Activated CD8-positive, alpha-beta T cell treated with anti-CD3 and anti-CD28 coated beads for 36 hours (primary cell): ENCODE data around the gene EDDM13. TPM values are rescaled to one million over a fixed set of nuclear protein-coding genes. Genes with fewer than 3 reads are reported as not detected.
"Not testable (repeated sequence)": the region's sequence is repeated elsewhere in the genome, so short reads cannot be mapped to it uniquely, and the experiment has no call there.

Source experiments
- ATAC-seq: fragments of 200-7000 bp; cut with Tn5 transposase; one replicate; pipeline ENCODE4 v1.10.0; 2021; ENCODE audit warnings: mild to moderate bottlenecking, moderate library complexity
- CTCF ChIA-PET: fragments of 350-600 bp; sonication (Branson Sonifier 250); formaldehyde crosslinking; loops from one replicate; lab custom pipeline; 2021; ENCODE audit warnings: antibody characterized with exemption; lab: Charles Lee
- POLR2A ChIA-PET: fragments of 350-600 bp; sonication (Branson Sonifier 250); formaldehyde crosslinking; loops from one replicate; lab custom pipeline; 2021; ENCODE audit warnings: antibody characterized with exemption; lab: Charles Lee
- DNase-seq: peaks from one replicate; pipeline ENCODE4 v3.0.0-alpha.2; 2020
- H3K27ac Mint-ChIP-seq: one replicate; pipeline ENCODE4 v1.8.0; 2021; ENCODE audit warnings: mild to moderate bottlenecking, mixed read lengths
- H3K27me3 Mint-ChIP-seq: one replicate; pipeline ENCODE4 v1.8.0; 2021; ENCODE audit warnings: mixed read lengths
- H3K36me3 Mint-ChIP-seq: one replicate; pipeline ENCODE4 v1.8.0; 2021; ENCODE audit warnings: low read depth, mixed read lengths
- H3K4me1 Mint-ChIP-seq: one replicate; pipeline ENCODE4 v1.8.0; 2021; ENCODE audit warnings: low read depth, mixed read lengths
- H3K4me3 Mint-ChIP-seq: one replicate; pipeline ENCODE4 v1.8.0; 2021; ENCODE audit warnings: mild to moderate bottlenecking, moderate library complexity, mixed read lengths
- H3K9me3 Mint-ChIP-seq: one replicate; pipeline ENCODE4 v1.8.0; 2021; ENCODE audit warnings: mixed read lengths
- CTCF ChIP-seq: fragments of 200-600 bp; IDR thresholded peaks from one replicate; pipeline ENCODE4 v1.8.0; 2022; ENCODE audit warnings: antibody characterized with exemption, mild to moderate bottlenecking
- intact Hi-C: fragments of 100-400 bp; cut with micrococcal nuclease; formaldehyde crosslinking; loops from one replicate; pipeline ENCODE4 v1.10.0; 2022
- total RNA-seq, 2 experiments: library from RNA; stranded (reverse); gene quantifications; one replicate each; pipeline ENCODE4 v1.2.3, GENCODE V29; 2021

EDDM13 gene, protein sequence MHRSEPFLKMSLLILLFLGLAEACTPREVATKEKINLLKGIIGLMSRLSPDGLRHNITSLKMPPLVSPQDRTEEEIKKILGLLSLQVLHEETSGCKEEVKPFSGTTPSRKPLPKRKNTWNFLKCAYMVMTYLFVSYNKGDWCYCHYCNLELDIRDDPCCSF
- total RNA-seq, result 1 to 10 TPM in 1 of 2 experiments, not detected in 1; 1.3 TPM

GRCh38 chr19:56272161-56272798 is at the start of gene EDDM13:
EDDM13 (plus strand) TSS chr19:56272748; CDS start chr19:56272835, 87 bp downstream.
- no peak for ATAC-seq
- H3K4me3 Mint-ChIP-seq, result no peak within 1 kb of the TSS

GRCh38 chr19:56222901-56223300 is 49.6 kb upstream of the EDDM13 start:
- POLR2A ChIA-PET, result no interaction called here

More at GRCh38 chr19:56272161-56272798, at the start of gene EDDM13:
- Mint-ChIP-seq H3K4me1 (no peaks in the 10 kb centered on the region), H3K27ac (no peak within 1 kb of the TSS), H3K36me3 (peaks cover 7% of the 10 kb centered on the region), H3K9me3 (peaks cover 6% of the 10 kb centered on the region), H3K27me3 (no peaks in the 10 kb centered on the region)
- ChIA-PET CTCF (interaction anchor here (1.5 to 1.8 kb wide), 3 partner anchors 37 to 206 kb away, joined by 4 to 6 read pairs (median 6); no protein-coding TSS in a partner anchor), POLR2A (no interaction called here)
- DNase-seq, result no peak
- intact Hi-C loops, result no loop called here
- TF ChIP-seq CTCF, result no peak

DNA sequence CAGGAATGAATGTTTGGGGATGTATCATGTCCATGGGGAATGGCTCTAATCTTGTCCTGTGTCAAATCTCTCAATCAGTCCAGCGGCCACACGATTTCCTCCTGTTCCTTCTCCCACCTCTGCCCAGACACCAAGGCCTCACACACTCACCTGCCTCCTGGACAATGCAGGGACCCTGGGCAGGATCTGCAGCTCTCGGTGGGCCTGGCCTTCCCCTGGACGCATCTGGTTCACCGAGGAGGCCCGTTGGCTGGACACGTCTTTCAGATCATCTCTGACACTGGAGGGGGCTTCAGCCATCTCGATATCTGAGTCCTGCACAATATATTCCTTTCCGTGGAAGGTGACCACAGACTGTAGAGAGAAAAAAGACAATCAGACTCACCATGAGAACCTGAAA is 49.1 kb upstream of the EDDM13 start:
- H3K36me3 Mint-ChIP-seq, result no peaks in the 10 kb centered on the region
- no peaks in the 10 kb centered on the region for H3K9me3 Mint-ChIP-seq
- ChIA-PET CTCF (interaction anchor here (0.6 kb wide), 1 partner anchor 1488 kb away, joined by 3 read pairs; no protein-coding TSS in a partner anchor), POLR2A (no interaction called here)
- intact Hi-C loops, result no loop called here
- ATAC-seq, result no peak
- H3K27me3 Mint-ChIP-seq, result peaks cover 1% of the 10 kb centered on the region
- H3K4me3 Mint-ChIP-seq, result no peak overlapping the region
- no peak overlapping the region for H3K27ac Mint-ChIP-seq
- no peak for DNase-seq
- TF ChIP-seq CTCF, result no peak
- no peaks in the 10 kb centered on the region for H3K4me1 Mint-ChIP-seq

More at GRCh38 chr19:56222901-56223300, 49.6 kb upstream of the EDDM13 start:
- Mint-ChIP-seq H3K4me3 (no peak overlapping the region), H3K27ac (no peak overlapping the region), H3K27me3 (peaks cover 3% of the 10 kb centered on the region), H3K4me1 (no peaks in the 10 kb centered on the region), H3K36me3 (no peaks in the 10 kb centered on the region), H3K9me3 (no peaks in the 10 kb centered on the region)
- ATAC-seq, result no peak
- intact Hi-C loops, result no loop called here
- no peak for DNase-seq
- TF ChIP-seq CTCF, result no peak
- CTCF ChIA-PET, result no interaction called here

DNA sequence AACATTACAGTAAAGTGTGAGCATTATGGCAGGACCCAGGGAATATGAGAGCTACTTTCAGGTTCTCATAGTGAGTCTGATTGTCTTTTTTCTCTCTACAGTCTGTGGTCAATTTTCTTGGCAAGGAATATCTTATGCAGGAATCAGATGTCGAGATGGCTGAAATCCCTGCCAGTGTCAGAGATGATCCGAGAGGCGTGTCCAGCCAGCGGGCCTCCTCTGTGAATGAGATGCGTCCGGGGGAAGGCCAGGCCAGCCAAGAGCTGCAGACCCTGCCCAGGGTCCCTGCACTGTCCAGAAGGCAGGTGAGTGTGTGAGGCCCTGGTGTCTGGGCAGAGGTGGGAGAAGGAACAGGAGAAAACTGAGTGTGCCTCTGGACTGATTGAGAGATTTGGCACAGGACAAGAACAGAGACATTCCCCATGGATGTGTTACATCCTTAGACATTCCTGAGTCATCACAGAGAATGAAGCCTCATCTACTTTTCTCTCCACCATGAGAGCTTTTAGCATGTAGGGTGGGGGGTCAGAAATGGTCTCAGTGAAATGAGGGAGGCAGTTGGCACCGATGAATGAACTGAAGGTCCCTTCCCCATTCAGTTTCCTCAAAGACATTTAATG is 27.3 kb upstream of the EDDM13 start:
- no peaks in the 10 kb centered on the region for H3K27me3 Mint-ChIP-seq
- ChIA-PET CTCF (interaction anchor here (0.8 kb wide), 1 partner anchor 179 kb away, joined by 3 read pairs; no protein-coding TSS in a partner anchor), POLR2A (no interaction called here)
- no peaks in the 10 kb centered on the region for H3K36me3 Mint-ChIP-seq
- TF ChIP-seq CTCF, result no peak
- H3K4me3 Mint-ChIP-seq, result no peak overlapping the region
- H3K27ac Mint-ChIP-seq, result no peak overlapping the region
- intact Hi-C loops, result no loop called here
- no peaks in the 10 kb centered on the region for H3K4me1 Mint-ChIP-seq
- ATAC-seq (no peak), DNase-seq (no peak)
- no peaks in the 10 kb centered on the region for H3K9me3 Mint-ChIP-seq

GRCh38 chr19:56245764-56246163 is 26.8 kb upstream of the EDDM13 start:
- H3K27ac Mint-ChIP-seq, ATAC-seq, POLR2A ChIA-PET, H3K4me1 Mint-ChIP-seq, H3K4me3 Mint-ChIP-seq, H3K36me3 Mint-ChIP-seq, H3K27me3 Mint-ChIP-seq, DNase-seq, H3K9me3 Mint-ChIP-seq, intact Hi-C loops: not testable (repeated sequence)
- CTCF ChIA-PET, result interaction anchor here (0.8 kb wide), 1 partner anchor 180 kb away, joined by 3 read pairs; no protein-coding TSS in a partner anchor

GRCh38 chr19:56248736-56249338 is 23.7 kb upstream of the EDDM13 start:
- intact Hi-C loops, H3K27ac Mint-ChIP-seq, H3K27me3 Mint-ChIP-seq, H3K4me3 Mint-ChIP-seq, H3K4me1 Mint-ChIP-seq, H3K36me3 Mint-ChIP-seq, POLR2A ChIA-PET, H3K9me3 Mint-ChIP-seq, DNase-seq, ATAC-seq: not testable (repeated sequence)
- CTCF ChIA-PET, result interaction anchor here (1.2 to 1.3 kb wide), 2 partner anchors 85 to 183 kb away, joined by 3 to 5 read pairs; no protein-coding TSS in a partner anchor
